Endothelial cell of umbilical vein (primary cell): ENCODE results near the gene THEMIS2. TPM values are rescaled to one million over a fixed set of nuclear protein-coding genes. Genes with fewer than 3 reads are reported as not detected.

Experiments used
- BruUV-seq: library from RNA; stranded (reverse); fragments of 400-500 nt; replicated peaks from 2 replicates; lab custom pipeline; 2021; lab: Mats Ljungman, UMichigan
- CTCF ChIA-PET: fragments of 300-600, 350-600 bp; sonication (Branson Sonifier 250); formaldehyde crosslinking; loops from one replicate; lab custom pipeline; 2021; ENCODE audit warnings: antibody characterized with exemption, inconsistent platforms; lab: Charles Lee
- POLR2A ChIA-PET: fragments of 300-600, 350-600 bp; sonication (Branson Sonifier 250); formaldehyde crosslinking; loops from one replicate; lab custom pipeline; 2021; ENCODE audit warnings: antibody characterized with exemption, inconsistent platforms; lab: Charles Lee
- DNase-seq: peaks from one replicate; pipeline ENCODE4 v3.0.0-alpha.2; 2011; ENCODE audit warnings: low read depth, low spot score
- FAIRE-seq: peaks from 2 replicates; lab custom pipeline; 2011; peaks lifted over from hg19 to GRCh38; lab: Jason Lieb, UNC
- H2AFZ ChIP-seq: 2 replicates; pipeline ENCODE4 v1.6.0; 2012; ENCODE audit warnings: low read depth, low read length, control low read depth, inconsistent platforms
- H3K27ac ChIP-seq: 2 replicates; pipeline ENCODE4 v1.5.1; 2011; ENCODE audit warnings: low read depth, mild to moderate bottlenecking, control low read depth, low read length, moderate library complexity; ENCODE audit not compliant: insufficient read depth
- H3K27me3 ChIP-seq, 2 experiments: 2 replicates each; pipeline versions ENCODE4 v1.6.0 to v1.6.1; 2011; ENCODE audit warnings: low read length in 2 of 2, mixed read lengths in 1 of 2; ENCODE audit not compliant: control insufficient read depth in 2 of 2, insufficient read depth in 2 of 2
- H3K36me3 ChIP-seq, 2 experiments: 2 replicates in 1 of 2; 3 replicates in 1 of 2; pipeline ENCODE4 v1.5.1; 2011; ENCODE audit warnings: low read length in 2 of 2, mild to moderate bottlenecking in 1 of 2, moderate library complexity in 1 of 2; ENCODE audit not compliant: control insufficient read depth in 2 of 2, insufficient read depth in 2 of 2; ENCODE audit errors: extremely low read depth in 1 of 2
- H3K4me1 ChIP-seq: 3 replicates; pipeline ENCODE4 v1.5.1; 2011; ENCODE audit warnings: mild to moderate bottlenecking, low read length; ENCODE audit not compliant: control insufficient read depth, insufficient read depth; ENCODE audit errors: extremely low read depth
- H3K4me2 ChIP-seq: 2 replicates; pipeline ENCODE4 v1.6.1; 2011; ENCODE audit warnings: low read length, control low read depth, mixed read lengths; ENCODE audit not compliant: insufficient read depth
- H3K4me3 ChIP-seq, 3 experiments: fragments of 200-600 bp in 1 of 3; sonication (generic), shearing (Covaris generic) in 1 of 3; replicated peaks in 1 of 3; 2 replicates each; pipeline ENCODE4 v1.5.1; 2011 to 2016; ENCODE audit warnings: control low read depth in 3 of 3, low read length in 3 of 3, mild to moderate bottlenecking in 2 of 3, inconsistent platforms in 1 of 3, low read depth in 1 of 3, moderate library complexity in 1 of 3; ENCODE audit not compliant: insufficient read depth in 1 of 3
- H3K79me2 ChIP-seq: 2 replicates; pipeline ENCODE4 v1.6.0; 2012; ENCODE audit warnings: low read length, inconsistent platforms; ENCODE audit not compliant: control insufficient read depth, insufficient read depth
- H3K9ac ChIP-seq: replicated peaks from 2 replicates; pipeline ENCODE3; 2011; ENCODE audit warnings: low read length, control low read depth; ENCODE audit not compliant: insufficient read depth; ENCODE audit errors: extremely low read depth
- H3K9me1 ChIP-seq: replicated peaks from 3 replicates; pipeline ENCODE4 v1.6.0; 2011; ENCODE audit warnings: mild to moderate bottlenecking, low read length; ENCODE audit not compliant: control insufficient read depth, insufficient read depth; ENCODE audit errors: extremely low read depth
- H3K9me3 ChIP-seq: replicated peaks from 2 replicates; pipeline ENCODE4 v1.5.1; 2012; ENCODE audit warnings: low read length, inconsistent platforms; ENCODE audit not compliant: control insufficient read depth, insufficient read depth
- H4K20me1 ChIP-seq: replicated peaks from 2 replicates; pipeline ENCODE3; 2011; ENCODE audit warnings: mild to moderate bottlenecking, low read length; ENCODE audit not compliant: control insufficient read depth, insufficient read depth; ENCODE audit errors: extremely low read depth
- CTCF ChIP-seq, 2 donors: IDR thresholded peaks; 1 replicate in 1 of 2; 2 replicates in 1 of 2; pipeline ENCODE4 v1.5.1; 2011; ENCODE audit warnings: low read length in 2 of 2, mild to moderate bottlenecking in 2 of 2, moderate library complexity in 2 of 2, control low read depth in 1 of 2, inconsistent platforms in 1 of 2, low read depth in 1 of 2; ENCODE audit not compliant: insufficient read depth in 1 of 2; ENCODE audit errors: extremely low read depth in 1 of 2
- EZH2 ChIP-seq: IDR thresholded peaks from 2 replicates; pipeline ENCODE4 v1.6.1; 2012; ENCODE audit warnings: borderline replicate concordance, low read depth, mild to moderate bottlenecking, moderate library complexity, low read length, inconsistent platforms; ENCODE audit not compliant: severe bottlenecking
- FOS ChIP-seq: IDR thresholded peaks from 2 replicates; pipeline ENCODE4 v1.6.1; 2011; ENCODE audit warnings: mild to moderate bottlenecking, low read length, moderate library complexity, borderline replicate concordance; ENCODE audit not compliant: insufficient read depth
- GATA2 ChIP-seq: IDR thresholded peaks from 2 replicates; pipeline ENCODE4 v1.7.0; 2011; ENCODE audit warnings: low read depth, mild to moderate bottlenecking, moderate library complexity, mixed read lengths, low read length; ENCODE audit not compliant: insufficient read length, insufficient read depth
- JUN ChIP-seq: IDR thresholded peaks from 2 replicates; pipeline ENCODE4 v1.6.1; 2011; ENCODE audit warnings: borderline replicate concordance, low read depth; ENCODE audit not compliant: insufficient read length, insufficient read depth
- MAX ChIP-seq: IDR thresholded peaks from 2 replicates; pipeline ENCODE4 v1.6.1; 2011; ENCODE audit not compliant: insufficient read depth, insufficient read length
- MYC ChIP-seq: IDR thresholded peaks from one replicate; pipeline ENCODE4 v1.6.1; 2011; ENCODE audit warnings: mild to moderate bottlenecking, low read depth, low read length
- POLR2A ChIP-seq: IDR thresholded peaks from 2 replicates; pipeline ENCODE4 v1.6.1; 2012; ENCODE audit warnings: low read depth, mild to moderate bottlenecking, control low read depth, low read length
- POLR2AphosphoS5 ChIP-seq: IDR thresholded peaks from 2 replicates; pipeline ENCODE4 v1.6.1; 2012; ENCODE audit warnings: low read depth, mild to moderate bottlenecking, control low read depth, low read length, moderate library complexity; ENCODE audit not compliant: insufficient read depth
- dilution Hi-C: fragments of 300-500 bp; cut with MboI; formaldehyde crosslinking; loops from one replicate; pipeline ENCODE4 v1.15.0; 2019; ENCODE audit warnings: low sequenced_read_pairs; ENCODE audit not compliant: extremely low pct_ligation_motif_present
- intact Hi-C: fragments of 100-400 bp; cut with micrococcal nuclease; formaldehyde crosslinking; loops from one replicate; pipeline ENCODE4 v1.10.0; 2022
- polyA plus RNA-seq, 4 experiments: library from polyadenylated mRNA; depleted of rRNA in 3 of 4; stranded (reverse) in 3 of 4; unstranded in 1 of 4; fragments of >200 nt; gene quantifications; 2 replicates each; pipeline versions ENCODE4 v1.2.1 to v1.2.3, GENCODE V29; 2011 to 2012; ENCODE audit warnings: missing spikeins in 1 of 4
- total RNA-seq: library from RNA; stranded (reverse); gene quantifications from 2 replicates; pipeline ENCODE4 v1.2.3, GENCODE V29; 2021

THEMIS2 gene
- total and polyA plus RNA-seq, 2 donors (not counting 3 experiments of a cell fraction or from before 2014, with no cell fraction given), result 11.1 to 15.7 TPM

- H3K27me3 ChIP-seq, result peaks cover 0 to 2% of the 10 kb centered on the region in 2 experiments
- no peak overlapping the region for H3K27ac ChIP-seq
- H3K79me2 ChIP-seq, result no peaks in the 10 kb centered on the region
- H3K4me3 ChIP-seq, result no peak overlapping the region
- DNase-seq (no peak), FAIRE-seq (no peak)
- ChIA-PET CTCF (interaction anchor here (1.1 kb wide), 1 partner anchor 9 kb away, joined by 4 read pairs; no protein-coding TSS in a partner anchor), POLR2A (no interaction called here)
- BruUV-seq, result no TSS peak
- no peaks in the 10 kb centered on the region for H3K9me3 ChIP-seq
- no peak overlapping the region for H3K4me2 ChIP-seq
- no peak overlapping the region for H2AFZ ChIP-seq
- H3K9me1 ChIP-seq, result no peaks in the 10 kb centered on the region
- H4K20me1 ChIP-seq, result no peaks in the 10 kb centered on the region
- TF ChIP-seq MAX (no peak), MYC (no peak), POLR2AphosphoS5 (no peak), GATA2 (no peak), CTCF (IDR thresholded peaks at IDR 0.05; ENCODE audit: extremely low read depth in 1 of 2, insufficient read depth in 1 of 2, low read depth in 1 of 2, low read length in 2 of 2) (no peak), POLR2A (no peak), FOS (no peak), EZH2 (no peak), JUN (no peak)
- intact Hi-C loops, result no loop called here
- H3K4me1 ChIP-seq, result no peaks in the 10 kb centered on the region
- dilution Hi-C loops, result no loop called here
- no peak overlapping the region for H3K9ac ChIP-seq
- H3K36me3 ChIP-seq, result no peaks in the 10 kb centered on the region
Observed at GRCh38 chr1:27931759-27932158, 59.4 kb downstream of the THEMIS2 start.
